ENCODE measurements around the gene RSBN1. TPM values are rescaled to one million over a fixed set of nuclear protein-coding genes. Genes with fewer than 3 reads are reported as not detected.

The RSBN1 gene
- total and polyA plus RNA-seq, 2 experiments from 2014 or later = 15.4 to 17.4 TPM

GRCh38 chr1:113861641-113862040 is 49.4 kb upstream of the RSBN1 start (continued):
- TF ChIP-seq, protein P1, sequence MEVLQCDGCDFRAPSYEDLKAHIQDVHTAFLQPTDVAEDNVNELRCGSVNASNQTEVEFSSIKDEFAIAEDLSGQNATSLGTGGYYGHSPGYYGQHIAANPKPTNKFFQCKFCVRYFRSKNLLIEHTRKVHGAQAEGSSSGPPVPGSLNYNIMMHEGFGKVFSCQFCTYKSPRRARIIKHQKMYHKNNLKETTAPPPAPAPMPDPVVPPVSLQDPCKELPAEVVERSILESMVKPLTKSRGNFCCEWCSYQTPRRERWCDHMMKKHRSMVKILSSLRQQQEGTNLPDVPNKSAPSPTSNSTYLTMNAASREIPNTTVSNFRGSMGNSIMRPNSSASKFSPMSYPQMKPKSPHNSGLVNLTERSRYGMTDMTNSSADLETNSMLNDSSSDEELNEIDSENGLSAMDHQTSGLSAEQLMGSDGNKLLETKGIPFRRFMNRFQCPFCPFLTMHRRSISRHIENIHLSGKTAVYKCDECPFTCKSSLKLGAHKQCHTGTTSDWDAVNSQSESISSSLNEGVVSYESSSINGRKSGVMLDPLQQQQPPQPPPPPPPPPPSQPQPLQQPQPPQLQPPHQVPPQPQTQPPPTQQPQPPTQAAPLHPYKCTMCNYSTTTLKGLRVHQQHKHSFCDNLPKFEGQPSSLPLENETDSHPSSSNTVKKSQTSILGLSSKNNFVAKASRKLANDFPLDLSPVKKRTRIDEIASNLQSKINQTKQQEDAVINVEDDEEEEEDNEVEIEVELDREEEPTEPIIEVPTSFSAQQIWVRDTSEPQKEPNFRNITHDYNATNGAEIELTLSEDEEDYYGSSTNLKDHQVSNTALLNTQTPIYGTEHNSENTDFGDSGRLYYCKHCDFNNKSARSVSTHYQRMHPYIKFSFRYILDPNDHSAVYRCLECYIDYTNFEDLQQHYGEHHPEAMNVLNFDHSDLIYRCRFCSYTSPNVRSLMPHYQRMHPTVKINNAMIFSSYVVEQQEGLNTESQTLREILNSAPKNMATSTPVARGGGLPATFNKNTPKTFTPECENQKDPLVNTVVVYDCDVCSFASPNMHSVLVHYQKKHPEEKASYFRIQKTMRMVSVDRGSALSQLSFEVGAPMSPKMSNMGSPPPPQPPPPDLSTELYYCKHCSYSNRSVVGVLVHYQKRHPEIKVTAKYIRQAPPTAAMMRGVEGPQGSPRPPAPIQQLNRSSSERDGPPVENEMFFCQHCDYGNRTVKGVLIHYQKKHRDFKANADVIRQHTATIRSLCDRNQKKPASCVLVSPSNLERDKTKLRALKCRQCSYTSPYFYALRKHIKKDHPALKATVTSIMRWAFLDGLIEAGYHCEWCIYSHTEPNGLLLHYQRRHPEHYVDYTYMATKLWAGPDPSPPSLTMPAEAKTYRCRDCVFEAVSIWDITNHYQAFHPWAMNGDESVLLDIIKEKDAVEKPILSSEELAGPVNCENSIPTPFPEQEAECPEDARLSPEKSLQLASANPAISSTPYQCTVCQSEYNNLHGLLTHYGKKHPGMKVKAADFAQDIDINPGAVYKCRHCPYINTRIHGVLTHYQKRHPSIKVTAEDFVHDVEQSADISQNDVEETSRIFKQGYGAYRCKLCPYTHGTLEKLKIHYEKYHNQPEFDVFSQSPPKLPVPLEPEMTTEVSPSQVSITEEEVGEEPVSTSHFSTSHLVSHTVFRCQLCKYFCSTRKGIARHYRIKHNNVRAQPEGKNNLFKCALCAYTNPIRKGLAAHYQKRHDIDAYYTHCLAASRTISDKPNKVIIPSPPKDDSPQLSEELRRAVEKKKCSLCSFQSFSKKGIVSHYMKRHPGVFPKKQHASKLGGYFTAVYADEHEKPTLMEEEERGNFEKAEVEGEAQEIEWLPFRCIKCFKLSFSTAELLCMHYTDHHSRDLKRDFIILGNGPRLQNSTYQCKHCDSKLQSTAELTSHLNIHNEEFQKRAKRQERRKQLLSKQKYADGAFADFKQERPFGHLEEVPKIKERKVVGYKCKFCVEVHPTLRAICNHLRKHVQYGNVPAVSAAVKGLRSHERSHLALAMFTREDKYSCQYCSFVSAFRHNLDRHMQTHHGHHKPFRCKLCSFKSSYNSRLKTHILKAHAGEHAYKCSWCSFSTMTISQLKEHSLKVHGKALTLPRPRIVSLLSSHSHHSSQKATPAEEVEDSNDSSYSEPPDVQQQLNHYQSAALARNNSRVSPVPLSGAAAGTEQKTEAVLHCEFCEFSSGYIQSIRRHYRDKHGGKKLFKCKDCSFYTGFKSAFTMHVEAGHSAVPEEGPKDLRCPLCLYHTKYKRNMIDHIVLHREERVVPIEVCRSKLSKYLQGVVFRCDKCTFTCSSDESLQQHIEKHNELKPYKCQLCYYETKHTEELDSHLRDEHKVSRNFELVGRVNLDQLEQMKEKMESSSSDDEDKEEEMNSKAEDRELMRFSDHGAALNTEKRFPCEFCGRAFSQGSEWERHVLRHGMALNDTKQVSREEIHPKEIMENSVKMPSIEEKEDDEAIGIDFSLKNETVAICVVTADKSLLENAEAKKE (CRISPR knock-in tag; IDR thresholded peaks at IDR 0.05) = no peak
- TF ChIP-seq ETS1 (IDR thresholded peaks at IDR 0.05) (no peak), CREB1 (CRISPR knock-in tag; IDR thresholded peaks at IDR 0.05; ENCODE audit: low read depth) (no peak)

DNA sequence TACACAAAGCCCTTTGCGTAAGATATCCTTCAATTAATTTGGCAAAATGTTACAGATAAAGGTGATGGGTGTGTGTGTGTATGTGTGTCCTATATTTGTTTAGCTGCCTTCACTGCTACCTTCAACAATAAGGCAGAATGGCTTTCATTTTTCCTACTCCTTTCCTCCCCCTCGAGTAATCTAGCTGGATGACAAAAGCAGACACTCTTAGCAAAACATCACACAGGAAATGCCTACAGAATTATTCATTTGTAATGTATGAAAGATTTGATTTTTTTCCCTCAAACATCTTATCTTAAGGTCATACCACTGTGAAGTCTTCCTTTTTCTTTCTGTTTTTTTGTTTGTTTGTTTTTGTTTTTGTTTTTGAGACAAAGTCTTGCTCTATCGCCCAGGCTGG is 48.6 kb upstream of the RSBN1 start:
- H3K27me3 Mint-ChIP-seq (ENCODE audit: insufficient read depth, low read depth, poor library complexity) = no peaks in the 10 kb centered on the region
- Histone ChIP-seq H2AFZ (peak overlapping the region; percentile 64), H3F3A (replicated peaks; ENCODE audit: low read depth) (no peaks in the 10 kb centered on the region), H3K9me2 (ENCODE audit: insufficient read depth) (no peaks in the 10 kb centered on the region), H3K79me2 (replicated peaks; ENCODE audit: insufficient read depth) (no peaks in the 10 kb centered on the region), H3K4me2 (no peak overlapping the region), H3K4me1 (ENCODE audit: insufficient read depth) (no peaks in the 10 kb centered on the region), H3K36me3 (ENCODE audit: insufficient read depth) (no peaks in the 10 kb centered on the region), H4K20me1 (replicated peaks; ENCODE audit: insufficient read depth) (no peaks in the 10 kb centered on the region), H3K4me3 (no peak overlapping the region), H3K27me3 (ENCODE audit: insufficient read depth) (no peaks in the 10 kb centered on the region), H3K27ac (ENCODE audit: low read depth) (no peak overlapping the region)
- H3K4me3 Mint-ChIP-seq = no peak overlapping the region
- no peaks in the 10 kb centered on the region for H3K36me3 Mint-ChIP-seq (ENCODE audit: low read depth)
- DNase-seq (ENCODE audit: low spot score) (no peak), ATAC-seq (no peak)
- no peak overlapping the region for H3K27ac Mint-ChIP-seq
- H3K9me3 Mint-ChIP-seq = no peaks in the 10 kb centered on the region
- no peaks in the 10 kb centered on the region for H3K4me1 Mint-ChIP-seq
- no peak for TF ChIP-seq POLR2AphosphoS5 (IDR thresholded peaks at IDR 0.05; ENCODE audit: low read depth)
- no peak for TF ChIP-seq ETS1 (IDR thresholded peaks at IDR 0.05)
- TF ChIP-seq, protein P1 (CRISPR knock-in tag; IDR thresholded peaks at IDR 0.05) = no peak
- no peak for TF ChIP-seq CREB1 (CRISPR knock-in tag; IDR thresholded peaks at IDR 0.05; ENCODE audit: low read depth)
- no peak for TF ChIP-seq NANOG (IDR thresholded peaks at IDR 0.05; ENCODE audit: borderline replicate concordance)
- TF ChIP-seq EZH2phosphoT487 (IDR thresholded peaks at IDR 0.05; ENCODE audit: unreplicated experiment) = no peak
- TF ChIP-seq EZH2 (IDR thresholded peaks at IDR 0.05; ENCODE audit: low read depth, unreplicated experiment) = no peak
